GM21423 (cell line): ENCODE data around the gene OR10J4.
"Not testable (repeated sequence)": the region's sequence is repeated elsewhere in the genome, so short reads cannot be mapped to it uniquely, and the experiment has no call there.

Experiments used
- ATAC-seq: cut with Tn5 transposase; IDR thresholded peaks from one replicate; pipeline ENCODE4 v1.9.1; 2021; ENCODE audit warnings: mild to moderate bottlenecking, moderate library complexity; ENCODE audit not compliant: unreplicated experiment

The OR10J4 gene

DNA sequence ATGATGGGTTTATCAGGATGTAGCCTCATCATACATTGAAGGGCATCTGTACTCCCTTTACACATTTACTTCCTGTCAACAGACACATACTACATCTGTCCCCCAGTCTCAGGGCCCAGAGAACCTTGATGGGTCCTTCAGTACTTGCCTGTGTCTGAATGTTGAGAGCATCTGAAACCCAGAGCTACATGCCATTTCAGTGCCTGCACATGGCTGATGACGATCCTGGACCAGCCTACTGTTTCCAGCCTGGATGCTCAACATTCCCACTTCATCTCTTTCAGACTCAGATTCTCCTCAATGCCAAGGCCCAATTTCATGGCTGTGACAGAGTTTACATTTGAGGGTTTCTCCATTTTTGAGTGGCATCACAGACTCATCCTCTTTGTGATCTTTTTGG is at the start of gene OR10J4:
OR10J4 (plus strand) TSS at position 301 of the 400 bp plus-strand sequence.
- no peak for ATAC-seq

- ATAC-seq, result no peak
Measured at GRCh38 chr1:159406821-159407220, 25.2 kb upstream of the OR10J4 start.

GRCh38 chr1:159408862-159409400 is 23.1 kb upstream of the OR10J4 start:
- ATAC-seq, result no peak

DNA sequence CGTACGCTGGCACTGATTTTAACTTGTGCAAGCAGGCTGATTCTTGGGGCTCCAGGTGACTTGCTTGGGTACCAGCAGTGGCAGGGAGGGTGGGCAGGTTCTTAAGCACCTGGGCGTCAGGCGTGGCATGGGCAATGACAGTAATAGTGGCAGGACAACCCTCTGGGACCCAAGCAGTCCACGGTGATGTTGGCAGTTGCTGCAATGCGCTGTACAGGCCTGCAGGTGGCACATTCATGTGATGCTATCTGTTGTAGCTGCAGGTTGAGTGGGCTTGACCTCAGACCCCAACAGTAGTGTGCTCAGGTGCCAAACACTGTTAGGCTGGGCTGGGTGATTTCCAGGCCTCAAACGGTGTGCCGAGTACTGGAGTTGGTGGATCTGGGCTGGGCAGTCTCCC is 10.2 kb upstream of the OR10J4 start:
- no peak for ATAC-seq

GRCh38 chr1:159428536-159428935 is 3.5 kb upstream of the OR10J4 start:
- ATAC-seq, result no peak

DNA sequence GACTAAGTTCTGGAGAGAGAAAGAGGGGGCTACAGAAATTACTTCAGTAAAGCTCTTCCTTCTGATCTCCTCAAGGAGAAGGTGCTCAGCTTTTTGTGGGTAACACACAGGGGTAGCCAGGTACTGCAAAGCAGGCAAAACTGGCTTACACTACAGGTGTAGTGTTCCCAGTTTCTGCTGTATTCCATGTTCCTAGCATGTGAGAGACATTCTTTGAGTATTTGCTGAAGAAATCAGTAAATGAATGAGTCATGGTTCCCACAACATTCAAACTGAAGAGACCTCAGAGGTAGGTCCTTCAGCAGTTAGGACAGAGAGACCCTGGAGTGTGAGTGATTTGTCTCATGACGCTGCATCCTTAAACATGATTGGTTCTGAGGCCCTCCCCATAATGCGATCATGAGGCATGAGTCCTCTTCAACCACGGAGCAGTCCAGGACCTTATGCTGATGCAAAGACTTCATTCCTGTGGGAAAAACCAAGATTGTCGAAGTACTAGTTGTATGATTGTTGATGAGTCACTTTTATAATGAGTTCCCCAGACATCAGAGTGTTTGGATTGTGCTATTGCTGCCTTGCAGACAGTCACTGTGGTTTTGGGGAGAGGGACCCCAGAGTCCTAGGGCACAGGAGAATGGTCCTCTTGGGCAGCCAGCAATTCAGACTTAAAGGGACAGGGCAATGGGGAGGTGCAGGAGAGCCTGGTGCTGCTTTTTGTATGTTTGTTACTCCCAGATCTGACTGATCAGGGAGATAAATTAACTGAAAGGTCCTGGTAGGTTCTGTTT is 2.7 kb upstream of the OR10J4 start:
- no peak for ATAC-seq

DNA sequence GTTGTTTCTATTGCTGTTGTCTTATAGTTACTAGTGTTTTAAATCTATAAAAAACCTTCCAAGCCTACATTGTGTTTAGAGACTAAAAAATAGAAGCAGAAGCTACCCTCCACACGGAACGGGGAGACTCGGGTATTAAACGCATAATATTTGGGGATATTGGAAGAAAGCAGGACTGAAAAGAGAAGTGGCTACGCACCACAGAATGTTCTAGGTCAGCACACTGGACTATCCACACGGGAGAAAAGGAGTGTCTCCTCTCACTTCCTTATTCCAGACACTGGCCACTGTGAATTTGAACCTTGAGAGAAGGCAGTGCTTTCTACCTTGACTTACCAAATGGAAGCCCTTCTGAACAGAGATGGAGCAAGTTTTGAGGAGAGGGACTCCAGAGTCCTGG is 1.0 kb upstream of the OR10J4 start:
- ATAC-seq, result no peak

DNA sequence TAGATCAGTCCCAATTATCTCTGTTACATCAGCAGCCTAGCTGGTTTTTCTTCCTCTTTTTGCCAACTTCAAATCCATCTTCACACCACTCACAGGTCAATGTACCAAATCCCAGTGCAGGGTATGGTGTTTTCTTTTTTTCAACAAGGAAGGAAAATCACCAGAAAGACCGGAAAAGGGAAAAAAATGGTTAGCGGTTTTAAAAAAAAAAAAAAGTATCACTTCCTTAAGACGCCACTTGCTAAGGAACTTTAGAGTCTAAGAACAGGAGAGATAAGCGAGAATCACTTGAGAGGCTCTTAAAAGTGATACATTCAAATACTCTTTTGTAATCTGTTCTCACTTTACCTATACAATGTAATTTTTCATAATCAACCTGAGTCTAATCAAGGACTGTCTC is 4.5 kb downstream of the OR10J4 start:
- ATAC-seq, result no peak

GRCh38 chr1:159439422-159439821 is 7.4 kb downstream of the OR10J4 start, which contains the start of gene OR10J1:
Gene OR10J1 (plus strand): TSS chr1:159439722. CDS start chr1:159439792, 70 bp downstream.
- ATAC-seq, result no peak

DNA sequence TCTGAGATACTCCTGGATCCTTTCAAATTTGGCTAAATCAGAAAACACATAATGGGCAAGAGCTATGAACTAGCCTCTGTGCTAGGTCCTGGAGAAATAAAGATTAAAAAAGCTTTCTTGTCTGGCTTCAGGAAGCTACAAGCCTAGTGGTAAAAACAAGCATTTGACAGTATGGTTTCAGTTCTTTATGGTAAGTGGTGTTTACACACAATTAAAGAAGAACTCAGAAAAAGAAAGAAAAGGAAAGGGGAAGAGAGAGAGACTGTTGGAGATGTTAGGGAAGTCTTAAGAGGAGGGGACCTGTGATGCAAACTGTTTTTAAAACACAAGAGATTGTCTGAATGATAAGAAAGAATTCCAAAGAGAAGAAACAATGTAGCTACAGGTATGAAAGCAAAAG is 9.4 kb downstream of the OR10J4 start:
- no peak for ATAC-seq

GRCh38 chr1:159442428-159442827 is 10.4 kb downstream of the OR10J4 start:
- ATAC-seq, result no peak

GRCh38 chr1:159443066-159443750 is 11.2 kb downstream of the OR10J4 start:
- ATAC-seq, result no peak

- ATAC-seq, result no peak
Measured at GRCh38 chr1:159444511-159444910, 12.5 kb downstream of the OR10J4 start.

- ATAC-seq, result no peak
Measured at GRCh38 chr1:159448181-159448580, 16.2 kb downstream of the OR10J4 start.

GRCh38 chr1:159449605-159450004 is 17.6 kb downstream of the OR10J4 start:
- not testable (repeated sequence) for ATAC-seq

DNA sequence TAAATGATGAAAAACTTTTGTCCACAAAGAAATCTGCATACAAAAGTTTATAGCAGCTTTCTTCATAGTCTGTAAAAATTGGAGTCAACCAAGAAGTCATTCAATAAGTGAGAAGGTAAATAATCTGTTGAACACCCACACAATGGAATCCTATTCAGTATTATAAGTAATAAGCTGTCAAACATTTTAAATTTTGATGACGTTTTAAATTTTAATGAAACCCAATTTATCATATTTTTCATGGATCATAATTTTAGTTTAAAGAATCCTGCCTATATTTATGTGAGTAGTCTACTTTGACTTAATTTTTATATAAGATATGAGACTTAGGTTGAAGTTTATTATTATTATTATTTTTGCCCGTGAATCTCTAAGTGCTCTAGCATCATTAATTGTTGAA is 27.5 kb downstream of the OR10J4 start:
- no peak for ATAC-seq

DNA sequence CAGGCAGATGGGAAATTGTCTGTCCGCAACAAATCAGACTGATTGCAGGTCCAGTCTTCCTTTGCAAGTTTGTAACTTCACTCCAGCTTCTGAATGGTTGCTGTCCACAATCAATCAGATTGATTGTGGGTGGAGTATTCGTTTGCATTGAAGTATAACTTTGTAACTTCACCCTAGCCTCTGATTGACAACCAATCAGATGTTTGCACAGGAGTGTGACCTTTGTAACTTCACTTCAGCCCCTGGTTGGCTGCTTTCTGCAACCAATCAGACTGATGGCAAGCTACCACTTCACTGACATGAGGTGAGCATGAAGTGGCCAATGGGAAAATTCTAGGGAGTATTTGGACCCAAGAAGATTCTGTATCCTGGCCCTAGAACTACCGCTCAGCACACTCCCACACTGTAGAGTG is 33.2 kb downstream of the OR10J4 start:
- no peak for ATAC-seq

GRCh38 chr1:159468321-159468720 is 36.3 kb downstream of the OR10J4 start:
- ATAC-seq, result no peak

DNA sequence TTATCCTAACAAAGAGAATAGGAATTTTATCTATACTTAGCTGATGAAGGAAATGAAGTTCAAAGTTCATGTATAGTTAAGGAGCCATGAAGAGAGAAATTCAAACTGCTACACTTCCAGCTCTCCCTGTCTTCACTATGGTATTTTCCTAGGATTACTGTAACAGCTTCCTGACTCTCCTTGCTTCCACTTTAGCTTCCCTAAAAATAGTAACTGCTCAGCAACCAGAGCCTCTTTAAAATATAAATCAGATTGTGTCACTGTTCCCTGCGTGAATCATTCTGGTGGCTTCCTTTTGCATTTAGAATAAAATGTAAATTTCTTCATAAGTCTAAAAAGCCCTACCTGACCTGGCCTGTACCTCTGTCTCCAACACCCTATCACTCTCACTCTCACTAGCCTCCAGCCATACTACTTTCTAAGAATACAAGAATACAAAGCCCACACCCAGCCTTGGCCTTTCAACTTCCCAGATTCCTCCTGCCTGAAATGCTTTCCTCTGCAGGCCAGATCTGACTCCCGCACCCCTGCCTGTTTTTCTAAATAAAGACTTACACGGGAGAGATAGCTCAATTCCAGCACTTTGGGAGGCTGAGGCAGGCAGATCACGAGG is 38.0 kb downstream of the OR10J4 start:
- ATAC-seq, result no peak

GRCh38 chr1:159473335-159473734 is 41.3 kb downstream of the OR10J4 start:
- no peak for ATAC-seq

DNA sequence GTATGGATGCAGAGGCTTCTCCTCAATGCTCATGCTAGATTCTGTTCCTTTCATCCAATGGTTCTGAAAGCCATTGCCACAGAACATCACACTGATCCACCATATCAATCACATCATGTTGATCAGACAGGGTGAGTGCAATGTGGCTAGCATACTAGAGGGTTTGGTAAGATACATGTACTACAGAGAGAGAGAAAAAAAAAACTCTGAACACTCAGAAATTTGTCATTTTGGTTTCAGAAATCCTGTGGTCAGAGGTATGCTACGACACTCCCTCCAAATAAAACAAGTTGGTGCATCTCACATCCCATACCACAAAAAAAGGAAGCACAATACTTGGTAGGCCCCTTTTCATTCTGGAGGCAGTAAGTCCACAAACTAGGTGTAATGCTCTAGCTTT is 42.9 kb downstream of the OR10J4 start:
- ATAC-seq, result no peak
